ENCODE results near the gene CX3CR1.

GRCh38 chr3:39262846-39263245 is 17.0 kb downstream of the CX3CR1 start:
- TF ChIP-seq EZH2phosphoT487 (conservative IDR thresholded peaks at IDR 0.05; ENCODE audit: low read length) = no peak
- TF ChIP-seq, protein P1, sequence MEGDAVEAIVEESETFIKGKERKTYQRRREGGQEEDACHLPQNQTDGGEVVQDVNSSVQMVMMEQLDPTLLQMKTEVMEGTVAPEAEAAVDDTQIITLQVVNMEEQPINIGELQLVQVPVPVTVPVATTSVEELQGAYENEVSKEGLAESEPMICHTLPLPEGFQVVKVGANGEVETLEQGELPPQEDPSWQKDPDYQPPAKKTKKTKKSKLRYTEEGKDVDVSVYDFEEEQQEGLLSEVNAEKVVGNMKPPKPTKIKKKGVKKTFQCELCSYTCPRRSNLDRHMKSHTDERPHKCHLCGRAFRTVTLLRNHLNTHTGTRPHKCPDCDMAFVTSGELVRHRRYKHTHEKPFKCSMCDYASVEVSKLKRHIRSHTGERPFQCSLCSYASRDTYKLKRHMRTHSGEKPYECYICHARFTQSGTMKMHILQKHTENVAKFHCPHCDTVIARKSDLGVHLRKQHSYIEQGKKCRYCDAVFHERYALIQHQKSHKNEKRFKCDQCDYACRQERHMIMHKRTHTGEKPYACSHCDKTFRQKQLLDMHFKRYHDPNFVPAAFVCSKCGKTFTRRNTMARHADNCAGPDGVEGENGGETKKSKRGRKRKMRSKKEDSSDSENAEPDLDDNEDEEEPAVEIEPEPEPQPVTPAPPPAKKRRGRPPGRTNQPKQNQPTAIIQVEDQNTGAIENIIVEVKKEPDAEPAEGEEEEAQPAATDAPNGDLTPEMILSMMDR (IDR thresholded peaks at IDR 0.05; ENCODE audit: insufficient read depth, low read length, poor library complexity, severe bottlenecking) = no peak

All from SU-DHL-6 (cell line).